Hematopoietic multipotent progenitor cell (in vitro differentiated cells): ENCODE results near the gene CIDEB. TPM values are rescaled to one million over a fixed set of nuclear protein-coding genes. Genes with fewer than 3 reads are reported as not detected.

Experiments used
- DNase-seq, 3 donors: peaks; one replicate each; pipeline ENCODE4 v3.0.0-alpha.2; 2011 to 2015; ENCODE audit warnings: low read depth in 2 of 3, low spot score in 2 of 3
- total RNA-seq: library from RNA; depleted of rRNA; stranded (reverse); fragments of >200 nt; gene quantifications from one replicate; pipeline ENCODE4 v1.2.3, GENCODE V29; 2012

The CIDEB gene
- total RNA-seq, 1 donor, result 20.2 TPM

GRCh38 chr14:24292118-24292807, 15.5 kb downstream of the CIDEB start:
- no peak for DNase-seq

GRCh38 chr14:24291446-24292117, 16.2 kb downstream of the CIDEB start:
- DNase-seq, result no peak

DNA sequence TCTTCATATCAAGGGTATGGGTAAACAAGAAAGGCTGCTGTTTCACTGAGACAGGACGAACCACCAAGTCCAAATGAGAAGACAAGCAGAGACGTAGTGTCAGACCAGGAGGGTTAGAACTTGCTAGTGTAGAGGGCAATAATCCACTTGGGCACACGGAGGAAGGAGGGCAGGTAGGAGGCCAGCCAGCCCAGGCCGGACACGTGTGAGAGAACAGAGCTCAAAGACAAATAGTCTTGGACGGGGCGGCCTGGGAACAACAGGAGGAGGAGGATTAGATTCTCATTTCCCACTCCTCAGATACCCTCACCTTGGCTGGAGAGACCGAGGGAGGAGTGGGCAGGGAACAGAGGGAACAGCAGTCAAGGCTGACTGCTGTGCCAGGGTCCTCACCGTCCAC, 17.0 kb downstream of the CIDEB start:
- DNase-seq, result no peak

DNA sequence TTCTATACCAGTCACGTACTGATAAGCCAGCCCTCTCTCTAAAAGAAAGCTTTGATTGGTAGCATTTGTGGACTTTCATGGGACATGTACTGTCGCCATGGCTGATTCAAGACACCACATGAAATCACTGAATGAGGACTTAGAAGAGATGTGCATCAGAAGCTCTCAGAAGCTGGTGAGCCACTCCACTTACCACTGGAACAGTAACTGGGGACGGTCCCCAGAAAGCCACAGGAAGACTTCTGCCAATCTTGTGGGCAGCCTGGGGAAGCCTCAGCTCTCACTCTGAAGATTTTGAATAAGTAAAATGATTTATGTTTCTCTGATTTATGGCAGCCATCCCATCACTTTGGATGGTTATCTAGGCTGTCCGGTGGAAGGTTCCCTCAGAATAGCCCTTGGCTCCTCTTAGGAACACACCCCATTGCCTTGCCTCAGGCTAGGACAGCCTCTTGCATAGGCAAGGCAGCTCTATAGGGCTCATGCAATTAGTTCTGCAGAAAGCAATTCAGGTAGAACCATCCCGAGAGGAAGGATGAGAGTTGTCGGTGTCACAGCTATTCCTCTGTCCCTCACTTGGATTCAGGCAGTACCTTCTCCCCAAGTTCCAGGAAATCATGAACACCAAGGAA, 18.0 kb downstream of the CIDEB start:
- DNase-seq, result no peak

DNA sequence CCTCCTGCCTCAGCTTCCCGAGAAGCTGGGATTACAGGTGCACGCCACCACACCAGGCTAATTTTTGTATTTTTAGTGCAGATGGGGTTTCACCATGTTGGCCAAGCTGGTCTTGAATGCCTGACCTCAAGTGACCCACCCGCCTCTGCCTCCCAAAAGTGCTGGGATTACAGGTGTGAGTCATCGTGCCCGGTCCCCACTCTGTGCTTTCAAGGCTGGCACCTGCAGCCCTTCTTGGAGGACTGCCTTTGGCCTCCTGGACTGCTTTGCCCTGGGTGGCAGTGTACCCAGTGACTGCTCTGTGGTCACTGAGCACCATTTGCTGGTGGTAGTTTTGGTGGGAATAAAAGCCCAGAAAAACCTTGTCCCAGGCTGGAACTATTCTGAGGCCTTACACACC, 20.8 kb downstream of the CIDEB start:
- DNase-seq, result no peak

DNA sequence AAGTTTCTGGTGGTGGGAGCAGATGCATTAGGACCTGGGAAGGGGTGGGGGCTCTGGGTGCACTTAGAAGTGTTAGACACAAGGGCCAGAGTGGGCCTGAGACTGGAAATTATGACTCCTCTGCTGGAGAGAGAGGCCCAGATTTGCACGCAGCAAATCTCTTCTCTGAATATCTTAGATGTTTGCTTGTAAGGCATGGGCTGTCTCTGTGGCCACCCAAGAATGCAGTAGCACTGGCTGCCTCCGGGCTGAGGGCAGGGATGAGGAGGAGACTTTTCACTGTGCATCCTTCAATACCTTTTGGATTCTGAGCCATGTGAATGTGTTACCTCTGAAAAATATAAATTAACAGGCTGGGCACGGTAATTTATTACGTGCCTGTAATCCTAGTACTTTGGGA, 22.4 kb downstream of the CIDEB start:
- DNase-seq, result no peak

DNA sequence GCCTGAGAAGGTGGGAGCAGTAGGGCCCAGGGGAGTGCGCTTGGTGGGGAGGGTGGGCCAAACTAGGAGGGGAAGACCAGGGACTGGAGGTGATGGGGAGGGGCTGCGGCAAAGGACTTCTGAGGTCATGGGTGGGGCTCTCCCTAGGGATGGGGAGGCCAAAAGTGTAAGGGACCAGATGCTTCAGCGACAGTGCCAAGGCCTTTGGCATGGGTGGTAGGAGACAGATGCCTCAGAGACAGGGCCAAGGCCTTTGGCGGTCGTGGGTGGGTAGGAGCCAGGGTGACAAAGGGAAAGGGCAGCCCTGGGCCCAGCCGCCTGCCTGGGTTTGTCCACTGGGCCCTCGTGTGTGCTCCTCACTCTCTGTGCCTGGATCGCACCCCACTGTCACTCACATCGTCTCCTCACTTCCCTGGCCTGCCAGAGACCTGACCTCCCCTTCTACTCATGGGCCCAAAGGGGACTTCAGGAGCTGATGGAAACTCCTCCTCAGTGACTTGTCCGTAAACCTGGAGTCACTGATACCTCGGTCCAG, 23.2 kb downstream of the CIDEB start:
- no peak for DNase-seq

GRCh38 chr14:24283796-24284460, 23.8 kb downstream of the CIDEB start:
- no peak for DNase-seq

GRCh38 chr14:24282736-24283135, 25.0 kb downstream of the CIDEB start:
- no peak for DNase-seq

DNA sequence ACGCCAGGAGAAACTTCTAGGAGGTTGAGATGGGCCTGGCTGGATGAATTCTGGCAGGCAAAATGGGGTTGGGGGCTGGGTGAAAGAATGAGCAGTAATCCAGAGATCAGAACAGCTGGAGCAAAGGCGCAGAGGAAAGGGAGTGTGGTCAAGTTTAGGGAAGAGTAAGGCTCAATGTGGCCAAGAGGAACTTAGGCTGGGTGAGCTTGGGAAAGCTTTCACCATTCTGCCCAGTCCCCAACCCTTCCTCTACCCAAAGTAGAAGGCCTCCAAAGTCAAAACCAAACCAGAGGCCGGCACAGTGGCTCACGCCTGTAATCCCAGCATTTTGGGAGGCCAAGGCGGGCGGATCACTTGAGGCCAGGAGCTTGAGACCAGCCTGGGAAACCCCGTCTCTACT, 26.1 kb downstream of the CIDEB start:
- no peak for DNase-seq

DNA sequence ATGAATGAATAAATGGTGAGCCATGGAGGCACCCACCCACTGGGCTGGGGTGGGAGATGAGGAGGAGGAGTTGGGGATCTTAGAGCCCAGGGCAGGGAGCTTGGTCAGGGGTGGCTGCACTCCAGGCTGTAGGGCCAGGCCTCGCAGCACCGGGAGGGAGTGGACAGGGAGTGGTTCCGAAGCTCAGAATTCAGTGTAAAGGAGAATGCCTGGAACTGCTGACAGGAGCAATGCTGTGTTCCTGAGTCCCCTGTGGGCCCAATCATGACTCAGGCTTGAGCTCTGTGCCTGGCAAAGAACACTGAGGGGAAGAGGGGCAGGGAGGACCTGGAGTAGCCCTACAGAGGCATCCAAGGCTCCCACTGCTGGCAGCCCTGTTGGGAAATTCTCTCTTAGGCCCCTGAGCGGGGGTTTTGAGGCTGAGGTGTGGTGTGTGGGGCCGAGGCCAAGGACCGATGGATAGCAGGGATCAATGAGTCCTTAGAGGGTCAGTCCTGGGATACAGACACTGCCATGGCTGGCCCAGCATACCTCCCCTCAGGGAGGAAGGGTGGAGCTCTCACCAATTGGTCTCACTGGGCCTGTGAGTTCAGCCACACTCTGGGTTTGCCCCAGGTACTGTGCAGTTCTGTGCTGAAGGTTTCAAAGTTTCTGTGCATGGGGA, 26.8 kb downstream of the CIDEB start:
- DNase-seq, result no peak

DNA sequence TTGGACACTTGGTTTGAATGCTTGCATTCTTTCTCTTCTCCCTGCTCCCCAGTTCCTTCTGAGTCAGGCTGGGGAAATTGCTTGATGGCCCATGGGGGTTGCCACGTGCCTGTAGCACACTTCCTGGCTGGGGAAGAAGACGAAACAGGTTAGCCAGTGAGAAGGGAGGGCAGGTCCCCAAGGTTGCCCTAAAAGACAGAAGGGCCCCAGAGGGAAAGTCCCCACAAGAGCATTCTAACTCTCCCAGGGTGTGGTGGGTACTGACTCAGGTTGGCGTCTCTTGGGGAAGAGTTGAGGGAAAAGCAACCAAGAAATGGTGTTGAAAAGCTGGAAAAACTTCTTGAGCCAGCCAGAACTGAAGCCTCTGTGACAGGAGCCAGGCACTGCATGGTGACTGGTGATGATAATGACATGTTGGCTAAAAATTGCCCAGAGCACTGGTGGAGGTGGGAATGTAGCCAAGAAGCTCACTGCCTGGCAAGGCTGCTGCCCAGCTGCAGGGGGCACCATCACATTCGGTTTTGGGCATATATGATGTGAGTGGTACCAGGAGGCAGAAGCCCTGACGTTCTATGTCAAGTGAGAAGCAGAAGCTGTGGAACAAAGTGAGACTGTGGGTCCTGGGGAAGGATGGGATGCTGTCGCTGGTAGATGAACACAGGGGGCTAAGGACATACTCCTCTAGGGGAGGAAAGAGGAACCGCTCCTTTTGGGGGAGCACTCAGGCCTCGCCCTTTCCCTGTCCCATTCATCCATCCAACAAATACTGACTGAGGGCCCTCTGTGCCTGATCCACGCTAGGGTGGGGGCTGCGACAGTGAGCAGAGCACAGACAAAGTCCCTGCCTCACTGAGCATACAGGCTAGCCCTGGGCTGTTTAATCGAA, 28.2 kb downstream of the CIDEB start:
- peak in 2 of 3 donors; percentile 75 to 81 for DNase-seq

GRCh38 chr14:24278424-24278823, 29.4 kb downstream of the CIDEB start:
- DNase-seq, result no peak

DNA sequence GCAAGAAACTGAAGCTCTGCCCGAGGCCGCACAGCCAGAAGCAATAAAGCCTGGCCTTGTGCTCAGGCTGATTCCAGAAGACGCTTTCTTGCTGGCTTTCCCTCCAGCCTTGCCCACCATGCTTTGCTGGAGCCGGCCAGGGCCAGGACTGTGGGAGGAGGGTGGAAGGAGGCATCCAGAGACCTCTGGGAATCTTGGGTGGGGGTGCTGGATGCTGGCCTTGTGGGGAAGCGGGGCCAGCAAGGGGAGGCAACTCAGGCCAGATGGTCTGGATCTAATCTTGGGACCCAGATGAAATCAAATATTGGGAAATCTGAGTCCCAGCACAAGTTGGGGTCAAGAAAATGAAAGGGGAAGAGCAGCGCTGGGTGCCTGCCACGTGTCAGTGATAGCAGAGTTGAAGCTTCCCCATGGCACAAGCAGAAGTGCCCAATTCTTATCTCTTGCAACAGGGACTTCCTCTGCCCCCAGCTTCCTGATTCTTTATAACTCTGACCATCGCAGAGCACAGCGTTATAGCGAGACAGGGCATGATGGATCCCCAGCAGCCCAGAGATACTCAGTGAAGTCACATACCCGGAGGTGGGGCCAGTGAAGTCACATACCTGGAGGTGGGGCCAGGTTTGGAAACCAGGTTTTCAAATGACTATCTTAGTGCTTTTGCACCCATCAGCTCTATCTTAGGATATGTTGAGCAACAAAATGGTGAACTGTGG, 30.0 kb downstream of the CIDEB start:
- DNase-seq, result peak in 2 of 3 donors; percentile 89 to 95

- no peak for DNase-seq
Observed at GRCh38 chr14:24277071-24277470, 30.7 kb downstream of the CIDEB start.

- DNase-seq, result peak in 1 of 3 donors; percentile 29
Observed at GRCh38 chr14:24274101-24274543, 33.7 kb downstream of the CIDEB start.

DNA sequence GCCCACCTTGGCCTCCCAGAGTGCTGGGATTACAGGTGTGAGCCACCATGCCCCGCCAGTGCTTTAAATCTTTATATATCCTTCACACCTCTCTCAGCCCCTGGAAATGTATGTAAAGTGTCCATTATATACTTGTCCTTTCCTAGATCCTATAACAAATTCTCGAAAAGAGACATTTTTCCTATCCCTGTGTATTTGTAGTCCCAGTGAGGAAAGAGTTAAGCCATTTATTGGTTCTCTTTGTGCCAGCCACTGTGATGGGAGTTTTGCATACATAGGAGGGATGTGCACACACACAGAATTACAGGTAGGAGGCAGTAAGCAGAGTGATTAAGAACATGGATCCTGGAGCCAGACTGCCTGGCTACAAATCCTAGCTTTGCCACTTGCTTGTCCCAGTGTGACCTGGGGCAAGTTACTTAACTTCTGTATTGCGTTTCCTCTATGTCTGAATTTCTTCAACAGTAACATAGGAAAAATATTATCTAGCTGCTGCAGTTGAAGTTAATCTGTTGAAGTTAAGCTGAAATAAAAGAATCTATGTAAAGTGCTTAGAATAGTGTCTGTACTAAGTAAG, 34.3 kb downstream of the CIDEB start:
- no peak for DNase-seq

DNA sequence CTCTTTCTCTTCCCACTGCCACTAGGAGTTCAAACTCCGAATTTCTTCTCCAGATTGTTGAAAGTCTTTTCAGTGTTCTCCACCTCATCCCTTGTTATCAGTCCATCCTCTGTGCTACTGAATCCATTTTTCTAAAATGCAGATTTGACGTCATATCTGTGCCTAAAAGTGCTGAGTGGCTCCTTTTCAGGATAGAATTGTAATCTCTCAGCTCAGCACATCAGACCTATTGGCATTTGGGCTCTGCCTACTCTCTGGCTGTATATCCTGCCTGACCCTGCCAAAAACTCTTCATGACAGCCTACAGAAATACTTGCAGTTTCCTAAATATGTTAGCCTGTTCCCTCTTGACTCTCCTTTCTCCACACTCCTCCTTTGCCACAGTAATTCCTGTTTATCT, 35.3 kb downstream of the CIDEB start:
- no peak for DNase-seq

DNA sequence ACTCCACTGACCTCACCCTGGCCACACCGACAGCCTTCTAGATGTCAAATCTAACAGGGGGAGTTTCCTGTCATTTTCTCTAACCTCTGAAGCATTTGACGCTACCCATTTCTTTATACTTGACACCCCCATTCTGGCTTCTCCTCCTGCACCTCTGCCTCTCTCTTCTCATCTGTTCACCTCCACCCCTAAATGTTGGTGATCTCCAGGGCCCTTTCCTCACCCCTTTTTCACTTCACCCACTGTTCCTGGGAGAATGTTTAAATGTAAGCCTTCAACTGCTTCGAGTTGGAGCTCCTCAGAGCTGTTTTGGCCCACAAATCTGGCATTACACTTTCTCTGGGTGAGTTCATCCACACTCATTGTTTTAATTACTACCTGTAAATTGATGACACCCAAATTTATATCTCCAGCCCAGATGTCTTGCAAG, 35.9 kb downstream of the CIDEB start:
- DNase-seq, result no peak
